ENCODE data around the gene IL1F10. TPM values are rescaled to one million over a fixed set of nuclear protein-coding genes. Genes with fewer than 3 reads are reported as not detected.

IL1F10 gene
- total and polyA plus RNA-seq, 2 of the 8 experiments (the other 6 are each of a cell fraction or from before 2014, with no cell fraction given), result not detected

DNA sequence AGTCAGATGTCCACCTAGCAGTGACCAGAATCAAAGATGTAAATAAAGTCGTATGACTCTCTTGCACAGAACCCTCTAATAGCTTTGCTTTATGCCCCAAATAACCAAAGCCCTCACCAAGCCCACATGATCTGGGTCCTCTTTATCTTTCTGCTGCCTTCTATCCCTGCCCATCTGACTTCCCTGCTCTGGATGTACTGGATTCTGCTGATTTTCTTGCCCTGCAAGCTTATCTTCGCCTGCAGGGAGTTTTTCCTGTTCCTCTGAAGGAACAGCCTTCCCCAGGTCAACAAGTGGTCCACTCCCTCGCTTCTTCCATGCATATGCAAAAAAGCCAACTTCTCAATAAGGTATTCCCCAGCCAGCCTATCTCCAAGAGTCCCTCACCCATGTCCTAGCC lies 33.8 kb upstream of the IL1F10 start:
- H4K91ac ChIP-seq (replicated peaks; ENCODE audit: insufficient read length, low read length), result no peak overlapping the region
- no peak overlapping the region for H2BK120ac ChIP-seq (replicated peaks; ENCODE audit: low read depth, low read length)
- FAIRE-seq (no peak), DNase-seq (ENCODE audit: low read depth in 1 of 2, low spot score in 2 of 2) (no peak)
- H3K23me2 ChIP-seq (ENCODE audit: low read depth, low read length), result no peaks in the 10 kb centered on the region
- H3K4ac ChIP-seq (replicated peaks; ENCODE audit: insufficient read length, low read depth, low read length), result no peak overlapping the region
- H2AFZ ChIP-seq (ENCODE audit: low read length), result no peak overlapping the region
- CTCF ChIA-PET (ENCODE audit: partially characterized antibody), result interaction anchor here (2.8 kb wide), 1 partner anchor 46 kb away, joined by 8 read pairs; no protein-coding TSS in a partner anchor
- WGBS, 2 experiments (ENCODE audit: extremely low coverage in 1 of 2, insufficient coverage in 1 of 2, insufficient read length in 1 of 2, insufficient replicate concordance in 2 of 2, low coverage in 1 of 2, low lambda C conversion rate in 2 of 2, missing lambda C conversion rate in 1 of 2), result 88% methylated on average over 3 of the region's 3 CpGs; no CpG with 5 or more reads in 1 of the 2 experiments
- H4K20me1 ChIP-seq (replicated peaks in 1 of 2; ENCODE audit: control insufficient read depth in 1 of 2, insufficient read depth in 2 of 2, low read length in 2 of 2), result no peaks in the 10 kb centered on the region
- no peak overlapping the region for H3K9ac ChIP-seq (replicated peaks in 1 of 4; ENCODE audit: extremely low read depth in 1 of 4, low read depth in 3 of 4, low read length in 3 of 4)
- H3K36me3 ChIP-seq (ENCODE audit: control insufficient read depth in 2 of 4, insufficient read depth in 4 of 4, low read length in 3 of 4), result no peaks in the 10 kb centered on the region
- H2BK15ac ChIP-seq (ENCODE audit: low read length), result no peak overlapping the region
- H3K4me1 ChIP-seq (replicated peaks in 1 of 4; ENCODE audit: control insufficient read depth in 3 of 4, insufficient read depth in 4 of 4, low read length in 3 of 4), result no peaks in the 10 kb centered on the region
- H3K56ac ChIP-seq (replicated peaks; ENCODE audit: insufficient read length, low read depth, low read length), result no peak overlapping the region
- POLR2A ChIA-PET (ENCODE audit: partially characterized antibody), result no interaction called here
- no peak overlapping the region for H3K23ac ChIP-seq (ENCODE audit: insufficient read length)
- H2BK5ac ChIP-seq (ENCODE audit: low read depth, low read length), result no peak overlapping the region
- H4K5ac ChIP-seq (ENCODE audit: insufficient read length, low read depth, low read length), result no peak overlapping the region
- H3K79me1 ChIP-seq (ENCODE audit: low read depth, low read length), result no peaks in the 10 kb centered on the region
- no peak overlapping the region for H3K18ac ChIP-seq (ENCODE audit: extremely low read depth, low read length)
- H3K27ac ChIP-seq (ENCODE audit: low read depth, low read length), result no peak overlapping the region
- H2BK12ac ChIP-seq (ENCODE audit: low read depth, low read length), result no peak overlapping the region
- H3K27me3 ChIP-seq (replicated peaks in 1 of 4; ENCODE audit: control insufficient read depth in 3 of 4, extremely low read depth in 1 of 4, insufficient read depth in 3 of 4, low read length in 3 of 4), result no peaks in the 10 kb centered on the region; a peak in 1 of 7 replicates
- no peak overlapping the region for H2BK20ac ChIP-seq (ENCODE audit: low read length)
- no peak overlapping the region for H3K4me3 ChIP-seq (ENCODE audit: extremely low read depth in 1 of 4, insufficient read depth in 2 of 4, low read depth in 3 of 4, low read length in 4 of 4)
- no peak overlapping the region for H4K8ac ChIP-seq (ENCODE audit: extremely low read depth, insufficient read depth, low read length)
- H3K9me3 ChIP-seq (ENCODE audit: insufficient read depth in 2 of 2, low read depth in 1 of 2, low read length in 1 of 2), result no peaks in the 10 kb centered on the region
- H3K4me2 ChIP-seq (ENCODE audit: insufficient read depth in 1 of 2, low read depth in 2 of 2, low read length in 2 of 2), result no peak overlapping the region
- no peak overlapping the region for H3K14ac ChIP-seq (ENCODE audit: insufficient read length)
- H2AK5ac ChIP-seq (ENCODE audit: low read depth, low read length), result no peak overlapping the region
- H3K79me2 ChIP-seq (ENCODE audit: control insufficient read depth in 1 of 2, insufficient read depth in 2 of 2, low read length in 2 of 2), result no peaks in the 10 kb centered on the region
- TF ChIP-seq HDAC6 (IDR thresholded peaks at IDR 0.05; ENCODE audit: low read depth, low read length) (no peak), NANOG (IDR thresholded peaks at IDR 0.05; ENCODE audit: insufficient read depth, low read depth, low read length, poor library complexity, severe bottlenecking) (no peak), NRF1 (IDR thresholded peaks at IDR 0.05; ENCODE audit: low read depth, low read length) (no peak), BRCA1 (IDR thresholded peaks at IDR 0.05; ENCODE audit: low read depth, low read length) (no peak), CBX8 (IDR thresholded peaks at IDR 0.05; ENCODE audit: borderline replicate concordance, low read depth, low read length) (no peak), PHF8 (conservative IDR thresholded peaks at IDR 0.05; ENCODE audit: low read depth, low read length) (no peak), ZNF274 (IDR thresholded peaks at IDR 0.05; ENCODE audit: borderline replicate concordance, extremely low read depth, low read length) (no peak), RAD21 (IDR thresholded peaks at IDR 0.05 in 1 of 2, conservative IDR thresholded peaks at IDR 0.05 in 1 of 2; ENCODE audit: low read depth in 2 of 2, low read length in 2 of 2) (no peak), RXRA (IDR thresholded peaks at IDR 0.05; ENCODE audit: insufficient read depth, low read depth, low read length) (no peak), MAFK (IDR thresholded peaks at IDR 0.05; ENCODE audit: low read depth, low read length) (no peak), FOSL1 (IDR thresholded peaks at IDR 0.05; ENCODE audit: insufficient read depth, low read depth, low read length) (no peak), CTBP2 (IDR thresholded peaks at IDR 0.05; ENCODE audit: borderline replicate concordance, insufficient read depth, insufficient read length, low read length) (no peak)
- TF ChIP-seq, protein P1, sequence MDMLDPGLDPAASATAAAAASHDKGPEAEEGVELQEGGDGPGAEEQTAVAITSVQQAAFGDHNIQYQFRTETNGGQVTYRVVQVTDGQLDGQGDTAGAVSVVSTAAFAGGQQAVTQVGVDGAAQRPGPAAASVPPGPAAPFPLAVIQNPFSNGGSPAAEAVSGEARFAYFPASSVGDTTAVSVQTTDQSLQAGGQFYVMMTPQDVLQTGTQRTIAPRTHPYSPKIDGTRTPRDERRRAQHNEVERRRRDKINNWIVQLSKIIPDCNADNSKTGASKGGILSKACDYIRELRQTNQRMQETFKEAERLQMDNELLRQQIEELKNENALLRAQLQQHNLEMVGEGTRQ (IDR thresholded peaks at IDR 0.05; ENCODE audit: low read length), result no peak
